Mucosa of descending colon (tissue), 3 donors: ENCODE measurements around the gene ZBTB18. TPM values are rescaled to one million over a fixed set of nuclear protein-coding genes. Genes with fewer than 3 reads are reported as not detected.

Experiments used
- ATAC-seq: fragments of 200-7000 bp; cut with Tn5 transposase; one replicate; pipeline ENCODE4 v1.9.1; 2020; ENCODE audit warnings: mild to moderate bottlenecking, moderate library complexity
- DNase-seq, 3 donors: peaks; one replicate each; pipeline ENCODE4 v3.0.0-alpha.2; 2020
- H3K36me3 ChIP-seq: fragments of 200-600 bp; one replicate; pipeline ENCODE4 v1.8.0; 2021; ENCODE audit warnings: low read depth, mild to moderate bottlenecking
- H3K4me1 ChIP-seq: fragments of 200-600 bp; one replicate; pipeline ENCODE4 v1.8.0; 2021; ENCODE audit warnings: low read depth, mild to moderate bottlenecking
- H3K4me3 ChIP-seq: fragments of 200-600 bp; one replicate; pipeline ENCODE4 v1.8.0; 2021; ENCODE audit warnings: mild to moderate bottlenecking
- H3K9me3 ChIP-seq: fragments of 200-600 bp; one replicate; pipeline ENCODE4 v1.8.0; 2021; ENCODE audit warnings: mild to moderate bottlenecking
- intact Hi-C, 2 donors: fragments of 100-400 bp; cut with DNase I in 1 of 2; cut with micrococcal nuclease in 1 of 2; formaldehyde crosslinking; loops; one replicate each; pipeline versions ENCODE4 v1.11.0 to v1.11.1; 2022; cut with DNase I, micrococcal nuclease
- total RNA-seq, 3 donors: library from RNA; stranded (reverse); fragmentation: NEBNext Ultra II Directional in 2 of 3; extraction: Animal tissue kit (Norgen Biotek cat#: 25700) in 2 of 3; gene quantifications; one replicate each; pipeline versions ENCODE4 v1.2.1 to v1.2.4, GENCODE V29; 2021 to 2023
- TF ChIP-seq, protein P1 (sequence below): fragments of 200-600 bp; IDR thresholded peaks from one replicate; pipeline ENCODE4 v1.8.0; 2022; ENCODE audit warnings: antibody characterized with exemption, mild to moderate bottlenecking
- donor health status: DM: no; HTN: no; CAD: no; lungs with moderate emphysema.
- donor health status: DM: no; HTN: no; CAD: no.
- donor health status: DM: no; HTN: yes; CAD: no.

ZBTB18 gene
- total RNA-seq, 3 donors from 2014 or later: 14.8 to 25.2 (median 19.9) TPM

- no peaks in the 10 kb centered on the region for H3K4me1 ChIP-seq
- TF ChIP-seq, protein P1, sequence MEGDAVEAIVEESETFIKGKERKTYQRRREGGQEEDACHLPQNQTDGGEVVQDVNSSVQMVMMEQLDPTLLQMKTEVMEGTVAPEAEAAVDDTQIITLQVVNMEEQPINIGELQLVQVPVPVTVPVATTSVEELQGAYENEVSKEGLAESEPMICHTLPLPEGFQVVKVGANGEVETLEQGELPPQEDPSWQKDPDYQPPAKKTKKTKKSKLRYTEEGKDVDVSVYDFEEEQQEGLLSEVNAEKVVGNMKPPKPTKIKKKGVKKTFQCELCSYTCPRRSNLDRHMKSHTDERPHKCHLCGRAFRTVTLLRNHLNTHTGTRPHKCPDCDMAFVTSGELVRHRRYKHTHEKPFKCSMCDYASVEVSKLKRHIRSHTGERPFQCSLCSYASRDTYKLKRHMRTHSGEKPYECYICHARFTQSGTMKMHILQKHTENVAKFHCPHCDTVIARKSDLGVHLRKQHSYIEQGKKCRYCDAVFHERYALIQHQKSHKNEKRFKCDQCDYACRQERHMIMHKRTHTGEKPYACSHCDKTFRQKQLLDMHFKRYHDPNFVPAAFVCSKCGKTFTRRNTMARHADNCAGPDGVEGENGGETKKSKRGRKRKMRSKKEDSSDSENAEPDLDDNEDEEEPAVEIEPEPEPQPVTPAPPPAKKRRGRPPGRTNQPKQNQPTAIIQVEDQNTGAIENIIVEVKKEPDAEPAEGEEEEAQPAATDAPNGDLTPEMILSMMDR: no peak
- H3K36me3 ChIP-seq: no peaks in the 10 kb centered on the region
- H3K4me3 ChIP-seq: no peak overlapping the region
- no peak for ATAC-seq
- no peaks in the 10 kb centered on the region for H3K9me3 ChIP-seq
- DNase-seq: no peak
- intact Hi-C loops: no loop called here
Observed at GRCh38 chr1:244096691-244097090, 45.6 kb downstream of the ZBTB18 start.

DNA sequence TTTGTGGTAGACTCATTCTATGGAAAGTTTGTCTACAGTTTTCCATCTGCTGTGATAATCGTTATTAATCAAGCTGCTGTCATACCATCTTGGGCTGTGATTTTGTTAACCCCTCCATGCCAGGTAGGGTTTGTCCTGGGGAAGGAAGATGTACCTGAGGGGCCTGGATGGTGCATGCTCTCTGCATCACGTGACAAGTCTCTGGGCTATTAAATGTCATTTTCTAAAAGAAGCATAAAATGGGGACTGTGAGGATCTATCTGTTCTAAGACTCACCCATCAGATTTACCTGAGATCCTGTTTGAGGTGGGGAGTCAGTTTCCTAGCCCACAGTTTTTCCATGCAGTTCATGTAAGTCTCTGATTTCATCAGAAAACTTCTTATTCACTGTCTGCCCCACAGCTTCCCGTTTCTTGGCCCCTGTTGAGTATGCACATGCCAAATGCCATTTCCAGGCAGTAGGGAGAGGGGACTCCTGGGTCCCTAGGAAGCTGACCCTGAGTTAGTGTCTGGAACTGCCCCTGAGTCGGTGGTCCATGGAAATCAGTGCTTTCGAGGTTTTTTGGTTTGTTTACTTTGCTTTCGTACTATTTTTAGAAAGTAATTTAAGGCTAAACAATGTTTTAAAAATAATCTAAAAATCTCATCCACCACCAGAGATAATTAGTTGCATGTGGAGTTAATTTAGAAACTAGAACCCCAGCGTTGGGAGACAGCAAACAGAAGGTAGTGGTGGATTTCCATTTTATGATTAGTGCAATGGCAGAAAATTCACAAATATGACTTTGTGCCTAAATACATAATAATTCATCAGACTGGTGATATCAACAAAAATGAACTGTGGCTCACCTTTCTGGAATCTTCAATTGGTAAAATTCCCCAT, 46.7 kb downstream of the ZBTB18 start:
- intact Hi-C loops: no loop called here

GRCh38 chr1:244099258-244099930, 48.3 kb downstream of the ZBTB18 start:
- no peaks in the 10 kb centered on the region for H3K9me3 ChIP-seq
- no peaks in the 10 kb centered on the region for H3K4me1 ChIP-seq
- TF ChIP-seq, protein P1: no peak
- intact Hi-C loops: no loop called here
- no peak overlapping the region for H3K4me3 ChIP-seq
- no peaks in the 10 kb centered on the region for H3K36me3 ChIP-seq
- ATAC-seq: no peak
- no peak for DNase-seq

More for the DNA sequence above, 46.7 kb downstream of the ZBTB18 start:
- H3K9me3 ChIP-seq: no peaks in the 10 kb centered on the region
- H3K4me3 ChIP-seq: no peak overlapping the region
- ATAC-seq (no peak), DNase-seq (no peak)
- TF ChIP-seq, protein P1: no peak
- H3K36me3 ChIP-seq: no peaks in the 10 kb centered on the region
- H3K4me1 ChIP-seq: no peaks in the 10 kb centered on the region

GRCh38 chr1:244100276-244100675, 49.2 kb downstream of the ZBTB18 start:
- intact Hi-C loops: no loop called here
- no peaks in the 10 kb centered on the region for H3K9me3 ChIP-seq

DNA sequence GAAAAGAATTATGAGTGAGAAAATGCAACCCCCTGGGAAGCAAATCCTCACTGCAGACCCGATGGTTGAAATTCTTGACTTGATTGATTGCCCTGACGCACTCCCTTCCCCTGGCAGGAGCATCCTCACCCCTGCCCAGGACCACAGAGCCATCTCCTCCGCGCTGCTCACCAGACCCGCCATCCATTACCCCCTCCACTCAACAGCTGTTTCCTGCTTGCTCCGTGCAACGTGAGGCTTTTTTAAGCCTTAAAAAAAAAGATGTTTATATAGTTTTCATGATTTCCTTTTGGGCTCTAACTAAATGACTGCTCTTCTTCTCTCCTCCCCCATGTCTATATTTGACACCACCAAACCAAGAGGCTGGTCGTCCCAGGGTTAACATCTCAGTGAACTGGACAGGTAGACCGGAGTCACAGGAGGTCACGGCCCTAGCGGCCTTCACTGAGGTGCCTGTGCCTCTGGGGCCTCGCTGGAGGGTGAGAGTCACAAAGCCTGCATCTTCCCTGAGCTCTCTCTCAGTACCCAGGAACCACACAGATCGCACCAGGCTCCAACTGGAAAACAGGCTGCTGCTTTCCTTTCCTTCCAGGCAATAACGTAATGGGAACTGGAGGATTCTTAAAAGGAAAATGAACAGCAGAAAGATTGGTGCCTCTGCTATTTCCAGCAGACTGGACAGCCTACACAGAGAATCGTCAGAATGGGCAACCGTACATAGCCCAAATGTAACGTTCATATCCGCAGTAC, 49.8 kb downstream of the ZBTB18 start:
- DNase-seq: no peak
- ATAC-seq: no peak
- no peaks in the 10 kb centered on the region for H3K36me3 ChIP-seq
- TF ChIP-seq, protein P1: no peak
- no peaks in the 10 kb centered on the region for H3K9me3 ChIP-seq
- H3K4me1 ChIP-seq: no peaks in the 10 kb centered on the region
- no peak overlapping the region for H3K4me3 ChIP-seq
- intact Hi-C loops: no loop called here

More at GRCh38 chr1:244100276-244100675, 49.2 kb downstream of the ZBTB18 start:
- ATAC-seq (no peak), DNase-seq (no peak)
- no peaks in the 10 kb centered on the region for H3K36me3 ChIP-seq
- H3K4me3 ChIP-seq: no peak overlapping the region
- TF ChIP-seq, protein P1: no peak
- H3K4me1 ChIP-seq: no peaks in the 10 kb centered on the region
